Measurements from ENCODE around the gene KDM4C.
"Not testable (repeated sequence)": the region's sequence is repeated elsewhere in the genome, so short reads cannot be mapped to it uniquely, and the experiment has no call there.

The KDM4C gene

GRCh38 chr9:6739218-6739617 lies 18.6 kb upstream of the KDM4C start:
- Histone ChIP-seq H3K4me1 (ENCODE audit: control insufficient read depth, insufficient read depth, low read length) (no peaks in the 10 kb centered on the region), H3K27me3 (ENCODE audit: control insufficient read depth, insufficient read depth, low read length) (no peaks in the 10 kb centered on the region), H3K4me3 (ENCODE audit: low read length) (no peak overlapping the region), H3K27ac (ENCODE audit: low read depth, low read length) (no peak overlapping the region), H3K9ac (ENCODE audit: low read length) (no peak overlapping the region), H3K36me3 (ENCODE audit: control insufficient read depth, insufficient read depth, low read length) (no peaks in the 10 kb centered on the region)

GRCh38 chr9:6748861-6749260 lies 8.9 kb upstream of the KDM4C start:
- H3K4me1 ChIP-seq (ENCODE audit: control insufficient read depth, insufficient read depth, low read length); H3K4me3 ChIP-seq (ENCODE audit: low read length); H3K36me3 ChIP-seq (ENCODE audit: control insufficient read depth, insufficient read depth, low read length); H3K27me3 ChIP-seq (ENCODE audit: control insufficient read depth, insufficient read depth, low read length); H3K27ac ChIP-seq (ENCODE audit: low read depth, low read length); H3K9ac ChIP-seq (ENCODE audit: low read length): not testable (repeated sequence)

- H3K27ac ChIP-seq (ENCODE audit: low read depth, low read length); H3K27me3 ChIP-seq (ENCODE audit: control insufficient read depth, insufficient read depth, low read length); H3K4me1 ChIP-seq (ENCODE audit: control insufficient read depth, insufficient read depth, low read length); H3K9ac ChIP-seq (ENCODE audit: low read length); H3K4me3 ChIP-seq (ENCODE audit: low read length); H3K36me3 ChIP-seq (ENCODE audit: control insufficient read depth, insufficient read depth, low read length): not testable (repeated sequence)
Observed at GRCh38 chr9:6754861-6755260, 2.9 kb upstream of the KDM4C start.

- peak overlapping the region; percentile 74 for H3K9ac ChIP-seq (ENCODE audit: low read length)
- H3K4me1 ChIP-seq (ENCODE audit: control insufficient read depth, insufficient read depth, low read length): no peaks in the 10 kb centered on the region
- no peaks in the 10 kb centered on the region for H3K27me3 ChIP-seq (ENCODE audit: control insufficient read depth, insufficient read depth, low read length)
- H3K27ac ChIP-seq (ENCODE audit: low read depth, low read length): peak overlapping the region; percentile 96
- H3K36me3 ChIP-seq (ENCODE audit: control insufficient read depth, insufficient read depth, low read length): no peaks in the 10 kb centered on the region
- peak overlapping the region; percentile 79 for H3K4me3 ChIP-seq (ENCODE audit: low read length)
Observed at GRCh38 chr9:6757132-6757455, 679 bp upstream of the KDM4C start.

- no peaks in the 10 kb centered on the region for H3K36me3 ChIP-seq (ENCODE audit: control insufficient read depth, insufficient read depth, low read length)
- peak overlapping the region; percentile 79 for H3K4me3 ChIP-seq (ENCODE audit: low read length)
- H3K4me1 ChIP-seq (ENCODE audit: control insufficient read depth, insufficient read depth, low read length): no peaks in the 10 kb centered on the region
- H3K27me3 ChIP-seq (ENCODE audit: control insufficient read depth, insufficient read depth, low read length): no peaks in the 10 kb centered on the region
- H3K9ac ChIP-seq (ENCODE audit: low read length): peak overlapping the region; percentile 88
- H3K27ac ChIP-seq (ENCODE audit: low read depth, low read length): peak overlapping the region; percentile 96
Observed at GRCh38 chr9:6758248-6758497, 400 bp downstream of the KDM4C start.

GRCh38 chr9:6758498-6759184 lies 868 bp downstream of the KDM4C start:
- Histone ChIP-seq H3K4me3 (ENCODE audit: low read length) (peak overlapping the region; percentile 79), H3K9ac (ENCODE audit: low read length) (peak overlapping the region; percentile 88), H3K27ac (ENCODE audit: low read depth, low read length) (peak overlapping the region; percentile 96), H3K4me1 (ENCODE audit: control insufficient read depth, insufficient read depth, low read length) (no peaks in the 10 kb centered on the region), H3K27me3 (ENCODE audit: control insufficient read depth, insufficient read depth, low read length) (no peaks in the 10 kb centered on the region), H3K36me3 (ENCODE audit: control insufficient read depth, insufficient read depth, low read length) (no peaks in the 10 kb centered on the region)

GRCh38 chr9:6759185-6759977 lies 1.6 kb downstream of the KDM4C start:
- no peak overlapping the region for H3K27ac ChIP-seq (ENCODE audit: low read depth, low read length)
- peak overlapping the region; percentile 79 for H3K4me3 ChIP-seq (ENCODE audit: low read length)
- H3K4me1 ChIP-seq (ENCODE audit: control insufficient read depth, insufficient read depth, low read length): no peaks in the 10 kb centered on the region
- H3K27me3 ChIP-seq (ENCODE audit: control insufficient read depth, insufficient read depth, low read length): no peaks in the 10 kb centered on the region
- H3K9ac ChIP-seq (ENCODE audit: low read length): no peak overlapping the region
- H3K36me3 ChIP-seq (ENCODE audit: control insufficient read depth, insufficient read depth, low read length): no peaks in the 10 kb centered on the region

- H3K27me3 ChIP-seq (ENCODE audit: control insufficient read depth, insufficient read depth, low read length): no peaks in the 10 kb centered on the region
- H3K4me1 ChIP-seq (ENCODE audit: control insufficient read depth, insufficient read depth, low read length): no peaks in the 10 kb centered on the region
- no peaks in the 10 kb centered on the region for H3K36me3 ChIP-seq (ENCODE audit: control insufficient read depth, insufficient read depth, low read length)
- no peak overlapping the region for H3K4me3 ChIP-seq (ENCODE audit: low read length)
- H3K27ac ChIP-seq (ENCODE audit: low read depth, low read length): no peak overlapping the region
- H3K9ac ChIP-seq (ENCODE audit: low read length): no peak overlapping the region
Observed at GRCh38 chr9:6761306-6761705, 3.5 kb downstream of the KDM4C start.

GRCh38 chr9:6763244-6763643 lies 5.5 kb downstream of the KDM4C start:
- no peaks in the 10 kb centered on the region for H3K4me1 ChIP-seq (ENCODE audit: control insufficient read depth, insufficient read depth, low read length)
- H3K27ac ChIP-seq (ENCODE audit: low read depth, low read length): no peak overlapping the region
- H3K4me3 ChIP-seq (ENCODE audit: low read length): no peak overlapping the region

GRCh38 chr9:6764011-6764410 lies 6.2 kb downstream of the KDM4C start:
- H3K27ac ChIP-seq (ENCODE audit: low read depth, low read length): no peak overlapping the region
- H3K4me3 ChIP-seq (ENCODE audit: low read length): no peak overlapping the region
- H3K9ac ChIP-seq (ENCODE audit: low read length): no peak overlapping the region
- H3K4me1 ChIP-seq (ENCODE audit: control insufficient read depth, insufficient read depth, low read length): no peaks in the 10 kb centered on the region
- no peaks in the 10 kb centered on the region for H3K36me3 ChIP-seq (ENCODE audit: control insufficient read depth, insufficient read depth, low read length)
- no peaks in the 10 kb centered on the region for H3K27me3 ChIP-seq (ENCODE audit: control insufficient read depth, insufficient read depth, low read length)

More at GRCh38 chr9:6763244-6763643, 5.5 kb downstream of the KDM4C start:
- H3K27me3 ChIP-seq (ENCODE audit: control insufficient read depth, insufficient read depth, low read length): no peaks in the 10 kb centered on the region
- H3K36me3 ChIP-seq (ENCODE audit: control insufficient read depth, insufficient read depth, low read length): no peaks in the 10 kb centered on the region
- H3K9ac ChIP-seq (ENCODE audit: low read length): no peak overlapping the region

- Histone ChIP-seq H3K27ac (ENCODE audit: low read depth, low read length) (no peak overlapping the region), H3K4me1 (ENCODE audit: control insufficient read depth, insufficient read depth, low read length) (no peaks in the 10 kb centered on the region), H3K36me3 (ENCODE audit: control insufficient read depth, insufficient read depth, low read length) (no peaks in the 10 kb centered on the region), H3K27me3 (ENCODE audit: control insufficient read depth, insufficient read depth, low read length) (no peaks in the 10 kb centered on the region), H3K4me3 (ENCODE audit: low read length) (no peak overlapping the region), H3K9ac (ENCODE audit: low read length) (no peak overlapping the region)
Observed at GRCh38 chr9:6764523-6764922, 6.8 kb downstream of the KDM4C start.

- Histone ChIP-seq H3K4me3 (ENCODE audit: low read length) (no peak overlapping the region), H3K27me3 (ENCODE audit: control insufficient read depth, insufficient read depth, low read length) (no peaks in the 10 kb centered on the region), H3K4me1 (ENCODE audit: control insufficient read depth, insufficient read depth, low read length) (no peaks in the 10 kb centered on the region), H3K27ac (ENCODE audit: low read depth, low read length) (no peak overlapping the region), H3K36me3 (ENCODE audit: control insufficient read depth, insufficient read depth, low read length) (no peaks in the 10 kb centered on the region), H3K9ac (ENCODE audit: low read length) (no peak overlapping the region)
Observed at GRCh38 chr9:6764950-6765349, 7.2 kb downstream of the KDM4C start.

- no peak overlapping the region for H3K27ac ChIP-seq (ENCODE audit: low read depth, low read length)
- H3K4me1 ChIP-seq (ENCODE audit: control insufficient read depth, insufficient read depth, low read length): no peaks in the 10 kb centered on the region
- H3K36me3 ChIP-seq (ENCODE audit: control insufficient read depth, insufficient read depth, low read length): no peaks in the 10 kb centered on the region
- H3K9ac ChIP-seq (ENCODE audit: low read length): no peak overlapping the region
- H3K4me3 ChIP-seq (ENCODE audit: low read length): no peak overlapping the region
- no peaks in the 10 kb centered on the region for H3K27me3 ChIP-seq (ENCODE audit: control insufficient read depth, insufficient read depth, low read length)
Observed at GRCh38 chr9:6765396-6765795, 7.6 kb downstream of the KDM4C start.

Data from rectal smooth muscle tissue (tissue), 1 donor.